GM19240 (cell line): ENCODE data around the gene MCU.
"Not testable (repeated sequence)": the region's sequence is repeated elsewhere in the genome, so short reads cannot be mapped to it uniquely, and the experiment has no call there.

Experiments
- DNase-seq: peaks from one replicate; pipeline ENCODE4 v3.0.0; 2011; ENCODE audit warnings: low spot score; ENCODE audit not compliant: insufficient read length

The MCU gene

DNA sequence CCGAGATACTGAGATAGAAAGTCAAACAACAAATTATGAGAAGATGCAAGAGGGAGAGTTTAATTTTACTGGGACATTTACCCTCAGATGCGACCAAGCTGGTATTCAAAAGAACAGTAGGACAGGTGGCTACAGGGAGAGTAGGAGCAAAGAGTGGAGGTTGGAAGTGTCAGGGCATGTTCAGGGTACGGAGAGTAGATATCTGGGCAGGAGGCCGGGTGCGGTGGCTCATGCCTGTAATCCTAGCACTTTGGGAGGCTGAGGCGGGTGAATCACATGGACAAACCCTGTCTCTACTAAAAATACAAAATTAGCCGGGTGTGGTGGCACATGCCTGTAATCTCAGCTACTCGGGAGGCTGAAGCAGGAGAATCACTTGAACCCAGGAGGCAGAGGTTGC lies 5.5 kb upstream of the MCU start:
- not testable (repeated sequence) for DNase-seq

DNA sequence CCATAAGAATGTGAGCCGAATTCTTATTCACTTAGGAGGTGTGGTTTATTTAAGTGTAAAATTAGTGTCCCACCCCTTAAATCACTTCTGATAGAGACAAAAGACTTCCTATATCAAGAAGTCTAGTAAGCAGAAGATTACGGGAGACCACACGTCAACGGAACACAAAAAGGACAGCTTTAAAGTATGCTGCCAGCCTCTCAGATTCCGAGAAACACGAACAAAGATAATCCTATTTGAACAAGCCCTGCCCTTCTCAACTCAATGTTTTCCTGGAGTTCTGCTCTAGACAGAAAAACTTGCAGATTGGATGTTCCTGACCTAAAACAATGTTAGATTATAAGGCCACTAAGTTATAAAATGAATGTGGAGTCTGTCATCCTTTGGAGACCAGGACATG lies 4.9 kb upstream of the MCU start:
- no peak for DNase-seq

DNA sequence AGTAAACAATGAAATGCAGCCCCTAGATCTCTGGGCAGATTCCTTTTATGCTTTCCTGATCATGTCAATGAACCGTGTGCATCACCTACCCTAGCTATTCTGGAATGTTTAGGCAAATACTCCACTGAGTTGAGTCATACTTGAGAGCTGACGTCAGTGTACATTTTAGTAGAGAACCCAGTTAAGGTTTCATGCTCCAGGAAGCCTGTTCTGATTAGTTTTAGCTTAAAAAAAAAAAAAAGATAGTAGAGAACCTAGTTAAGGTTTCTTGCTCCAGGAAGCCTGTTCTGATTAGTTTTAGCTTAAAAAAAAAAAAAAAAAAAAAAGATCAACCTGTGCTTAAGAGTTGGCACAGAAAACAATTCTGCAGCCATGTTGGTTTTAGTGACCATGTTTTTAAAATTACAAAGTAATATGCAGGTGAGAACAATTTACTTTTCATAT lies 3.7 kb upstream of the MCU start:
- DNase-seq, result no peak

DNA sequence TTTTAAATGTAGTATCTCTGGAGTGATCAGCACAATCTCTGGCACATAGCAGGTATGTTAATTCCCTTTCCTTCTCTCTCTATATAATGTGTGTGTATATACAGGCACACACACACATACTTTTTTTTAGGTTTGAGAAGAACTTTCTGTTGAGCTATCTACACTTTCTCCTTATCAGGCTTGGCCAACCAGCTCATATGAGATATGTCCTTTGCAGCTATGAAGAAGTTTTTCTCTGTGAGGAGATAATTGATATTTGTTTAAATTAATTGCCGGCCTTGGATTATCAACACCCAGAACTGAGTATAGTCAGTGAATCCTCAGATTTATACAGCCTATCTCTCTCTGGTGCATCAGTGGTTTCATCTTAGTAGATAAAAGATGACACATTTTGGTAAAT lies 2.3 kb upstream of the MCU start:
- no peak for DNase-seq

DNA sequence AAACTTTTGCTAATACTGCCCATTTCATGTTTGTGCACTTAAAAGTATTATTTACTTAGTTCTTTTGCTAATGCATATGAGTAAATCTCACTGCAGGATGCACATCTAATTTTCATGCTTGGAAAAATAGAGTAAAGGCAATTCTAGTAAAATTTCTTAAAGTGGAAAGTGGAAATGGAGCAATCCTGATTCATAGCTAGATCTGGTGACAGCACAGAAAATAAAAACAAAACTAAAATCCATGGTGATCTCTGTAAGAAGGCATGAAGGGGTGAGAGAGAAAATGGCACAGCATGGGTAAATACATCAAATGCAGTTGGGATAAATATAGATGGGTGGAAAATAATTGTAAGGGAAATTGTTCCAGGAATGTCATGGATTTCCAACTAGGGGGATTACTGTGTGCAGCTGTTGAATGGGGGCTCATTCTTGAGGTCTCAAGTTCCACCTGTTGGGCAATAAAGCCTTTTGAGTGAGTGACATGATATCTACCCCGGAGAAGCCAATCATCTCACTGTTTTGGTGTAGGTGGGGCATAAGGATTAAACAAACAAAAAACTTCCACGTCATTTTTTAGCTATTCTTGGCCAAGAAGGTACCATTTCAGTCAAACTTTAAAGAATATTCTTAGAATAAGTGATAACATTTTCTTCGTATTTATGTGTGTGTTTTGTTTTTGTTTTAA lies 1.7 kb upstream of the MCU start:
- no peak for DNase-seq

DNA sequence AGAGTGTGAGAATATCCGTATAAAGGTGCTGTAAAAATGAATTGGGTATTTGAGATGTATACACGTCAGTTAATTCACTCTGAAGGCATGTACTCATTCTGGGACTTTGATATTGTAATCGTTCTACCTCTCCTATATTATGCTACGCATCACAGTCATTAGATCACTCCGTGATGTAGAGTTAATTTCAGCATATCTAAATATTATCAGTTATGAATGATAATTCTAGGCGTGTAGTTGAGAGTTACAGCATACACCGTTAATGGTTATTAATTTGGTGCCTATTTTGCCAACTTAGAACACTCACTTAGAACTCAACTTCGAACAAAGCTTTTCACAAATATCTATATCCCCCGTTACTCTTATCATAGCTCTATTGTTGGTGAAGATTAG lies 477 bp upstream of the MCU start:
- DNase-seq, result no peak

DNA sequence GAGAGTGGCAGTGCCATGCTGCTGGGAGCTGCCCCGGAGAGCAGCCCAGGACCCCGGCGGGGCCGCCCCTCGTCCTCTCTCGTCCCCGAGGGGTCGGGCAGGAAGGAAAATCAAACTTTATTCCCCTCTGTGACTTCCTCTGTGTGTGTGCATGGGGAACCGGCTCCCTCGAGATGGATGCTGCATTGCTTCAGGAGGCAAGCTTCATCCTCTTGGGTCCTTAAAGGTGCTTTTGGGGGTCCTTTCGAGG lies 726 bp downstream of the MCU start:
- DNase-seq, result no peak

DNA sequence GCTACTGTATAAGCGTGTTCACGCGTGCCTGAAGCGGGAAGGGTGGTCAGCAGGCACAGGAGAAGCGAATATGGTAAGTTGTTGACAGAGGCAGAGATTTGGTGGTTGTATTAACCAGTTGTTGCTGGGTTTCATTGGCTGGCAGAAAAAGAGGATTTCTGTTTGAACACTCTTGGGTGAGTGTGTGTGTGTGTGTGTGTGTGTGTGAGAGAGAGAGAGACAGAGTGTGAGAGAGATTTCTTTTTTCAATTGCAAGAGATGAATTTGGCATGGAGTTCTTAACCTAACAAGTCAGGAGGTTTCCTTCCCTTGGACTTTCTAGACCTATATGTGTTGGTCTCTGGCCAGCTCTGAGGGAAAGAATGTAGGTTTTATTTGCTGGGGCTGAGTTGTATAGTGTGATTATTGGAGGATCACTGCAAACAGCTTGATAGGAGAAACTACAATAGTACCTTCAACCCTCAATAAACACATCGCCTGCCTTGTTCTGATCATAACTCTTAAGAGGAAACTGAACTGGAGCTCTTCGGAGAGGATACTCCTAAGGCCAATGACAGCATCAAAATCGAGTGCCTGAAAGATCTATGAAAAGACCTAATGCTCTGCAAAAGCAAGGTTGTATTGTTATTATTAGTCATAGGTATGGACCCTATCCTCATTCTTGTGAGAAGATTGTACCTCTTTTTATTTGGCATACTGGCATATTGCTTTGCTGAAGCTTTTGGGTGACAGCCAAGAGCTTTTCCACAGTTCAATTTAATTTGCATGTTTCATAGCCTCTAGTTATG lies 1.2 kb downstream of the MCU start:
- DNase-seq, result no peak

DNA sequence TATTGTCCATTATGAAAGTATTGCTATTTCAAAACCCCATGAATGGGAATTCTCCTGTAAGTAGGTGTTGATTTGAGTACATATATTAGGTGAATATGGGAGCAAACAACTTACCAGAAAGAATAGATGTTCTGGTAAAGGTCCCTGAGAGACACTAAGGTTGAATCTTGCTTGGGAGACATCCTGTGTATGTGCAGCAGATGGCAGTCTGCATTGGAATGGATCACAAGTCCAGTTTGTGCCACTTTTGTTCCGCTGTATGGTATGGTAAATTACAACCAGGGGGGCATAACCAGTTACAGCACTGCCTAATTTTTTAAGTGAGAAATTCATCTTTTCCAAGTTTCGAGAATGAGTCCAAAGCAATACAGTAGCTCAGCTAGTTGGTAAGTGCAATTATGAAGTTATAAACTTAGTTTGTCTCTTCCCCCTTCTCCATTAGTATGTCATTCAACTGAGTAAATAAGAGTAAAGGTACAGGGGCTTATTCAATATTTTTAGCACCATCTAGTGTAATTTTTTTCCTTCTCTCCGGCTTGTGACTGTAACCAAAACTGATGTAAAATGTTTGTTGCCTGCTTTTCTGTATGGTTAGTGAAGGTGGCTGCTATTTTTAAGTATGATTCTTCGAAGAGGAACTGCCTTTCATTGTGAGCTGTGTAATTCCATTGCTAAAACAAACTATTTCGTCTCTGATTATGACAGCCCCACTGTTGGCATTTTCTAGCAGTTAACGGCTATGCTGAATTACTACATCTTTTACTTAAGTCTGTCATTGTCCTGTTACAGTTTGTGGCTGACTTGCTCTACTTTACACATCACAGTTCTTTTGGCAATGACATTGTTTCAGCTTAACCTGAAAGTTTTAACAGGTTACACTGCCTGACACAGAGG lies 2.8 kb downstream of the MCU start:
- DNase-seq, result no peak

DNA sequence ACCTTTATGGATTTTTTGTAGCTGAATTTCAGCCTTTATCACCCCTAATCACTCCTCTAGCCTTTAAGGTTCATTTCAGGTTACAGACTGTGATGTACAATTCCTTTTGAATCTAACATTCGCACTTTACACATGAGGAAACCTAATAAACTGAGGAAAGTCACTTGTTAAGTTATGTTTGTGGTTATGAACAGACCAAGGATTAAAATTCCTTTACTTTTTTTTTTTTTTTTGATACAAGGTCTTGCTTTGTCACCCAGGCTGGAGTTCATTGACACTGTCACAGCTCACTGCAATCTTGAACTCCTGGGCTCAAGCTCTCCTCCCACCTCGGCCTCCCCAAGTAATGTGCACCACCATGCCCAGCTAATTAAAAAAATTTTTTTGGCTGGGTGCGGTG lies 3.6 kb downstream of the MCU start:
- no peak for DNase-seq

DNA sequence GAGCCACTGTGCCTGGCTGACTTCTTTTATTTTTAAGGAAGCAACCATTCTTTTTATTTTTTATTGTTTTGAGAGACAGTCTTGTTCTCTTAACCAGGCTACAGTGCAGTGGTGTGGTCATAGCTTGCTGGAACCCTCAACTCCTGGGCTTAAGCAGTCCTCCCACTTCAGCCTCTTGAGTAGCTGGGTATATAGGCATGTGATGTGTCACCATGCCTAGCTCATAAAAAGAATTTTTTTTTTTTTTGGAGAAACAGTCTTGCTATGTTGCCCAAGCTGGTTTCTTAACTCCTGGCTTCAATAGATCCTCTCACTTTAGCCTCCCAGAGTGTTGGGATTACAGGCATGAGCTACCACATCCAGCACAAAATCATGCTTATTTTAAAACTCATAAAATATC lies 5.8 kb downstream of the MCU start:
- no peak for DNase-seq

DNA sequence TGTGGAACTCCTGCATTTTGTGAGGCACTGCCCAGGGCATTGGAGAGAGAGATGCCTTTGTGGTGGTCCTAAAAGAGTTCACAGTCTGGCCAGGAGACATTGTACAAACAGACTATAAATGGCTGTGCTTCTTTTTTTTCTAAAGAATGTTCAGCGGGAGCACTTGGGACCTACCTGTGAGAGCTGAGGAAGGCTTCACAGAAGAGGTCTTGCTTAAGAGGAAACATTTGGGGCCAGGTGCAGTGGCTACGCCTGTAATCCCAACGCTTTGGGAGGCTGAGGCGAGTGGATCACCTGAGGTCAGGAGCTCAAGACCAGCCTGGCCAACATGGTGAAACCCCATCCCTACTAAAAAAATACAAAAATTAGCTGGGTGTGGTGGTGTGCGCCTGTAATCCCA lies 10.5 kb downstream of the MCU start:
- DNase-seq, result not testable (repeated sequence)

DNA sequence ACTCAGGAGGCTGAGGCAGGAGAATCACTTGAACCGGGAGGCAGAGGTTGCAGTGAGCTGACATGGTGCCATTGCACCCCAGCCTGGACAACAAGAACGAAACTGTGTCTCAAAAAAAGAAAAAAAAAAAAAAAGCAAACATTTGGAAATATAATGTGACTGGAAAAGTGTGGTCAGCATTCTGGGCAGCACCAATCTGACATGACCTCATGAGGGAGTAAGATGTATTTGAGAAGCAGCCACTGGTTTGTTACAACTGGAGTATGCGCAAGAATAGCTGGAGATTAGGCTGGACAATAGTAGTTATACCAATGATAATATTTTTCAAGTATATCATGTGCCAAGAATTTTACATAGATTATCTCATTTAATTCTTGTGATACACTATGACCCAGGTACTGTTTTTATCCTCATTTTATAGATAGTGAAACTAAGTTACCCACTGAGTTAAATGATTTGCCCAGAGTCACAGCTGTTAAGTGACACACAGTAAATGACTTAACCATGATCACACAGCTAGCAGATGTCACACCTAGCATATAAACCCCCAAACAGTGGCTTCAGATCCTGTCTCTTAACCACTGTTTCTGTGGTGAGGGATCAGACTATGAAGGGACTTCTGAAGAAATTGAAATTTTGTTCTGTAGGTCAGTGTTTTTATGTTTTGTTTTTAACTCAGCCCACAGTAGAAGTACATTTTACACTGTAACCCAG lies 11.1 kb downstream of the MCU start:
- DNase-seq, result no peak

DNA sequence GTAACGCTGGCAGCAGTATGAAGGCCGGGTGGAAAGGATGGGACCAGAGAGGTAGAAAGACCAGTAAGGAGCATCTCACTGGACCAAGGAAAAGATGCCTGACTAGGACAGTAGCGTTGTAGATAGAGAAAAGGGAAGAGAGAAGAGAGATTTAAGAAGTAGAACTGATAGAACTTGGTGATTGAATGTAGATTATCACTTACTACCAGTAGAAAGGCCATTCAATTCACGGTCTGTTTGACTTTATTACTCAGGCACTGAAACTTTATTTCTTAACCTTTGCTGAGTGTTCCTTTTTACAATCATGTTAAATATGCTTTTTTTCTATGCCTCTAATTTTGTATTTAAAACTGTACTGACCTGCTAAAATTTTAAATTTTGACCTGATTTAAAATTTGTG lies 12.2 kb downstream of the MCU start:
- DNase-seq, result no peak

DNA sequence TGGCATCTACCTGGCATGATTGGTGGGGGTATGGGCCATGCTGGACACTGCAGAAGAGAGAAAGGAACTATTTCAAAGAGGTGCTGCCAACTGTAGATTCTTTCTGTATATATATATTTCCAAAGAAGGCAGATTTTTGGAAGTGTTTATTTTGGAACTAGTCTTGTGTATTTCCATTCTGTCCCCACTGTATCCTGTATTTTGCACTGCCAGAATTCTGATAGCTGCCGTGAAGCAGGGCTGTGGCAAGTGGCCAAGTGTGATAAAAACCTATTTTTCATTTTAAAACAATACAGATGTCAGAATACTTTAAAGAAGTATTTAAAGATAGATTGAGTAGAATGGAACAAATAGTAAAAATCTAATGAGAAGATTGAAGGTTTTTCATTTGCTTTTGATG lies 17.1 kb downstream of the MCU start:
- no peak for DNase-seq

DNA sequence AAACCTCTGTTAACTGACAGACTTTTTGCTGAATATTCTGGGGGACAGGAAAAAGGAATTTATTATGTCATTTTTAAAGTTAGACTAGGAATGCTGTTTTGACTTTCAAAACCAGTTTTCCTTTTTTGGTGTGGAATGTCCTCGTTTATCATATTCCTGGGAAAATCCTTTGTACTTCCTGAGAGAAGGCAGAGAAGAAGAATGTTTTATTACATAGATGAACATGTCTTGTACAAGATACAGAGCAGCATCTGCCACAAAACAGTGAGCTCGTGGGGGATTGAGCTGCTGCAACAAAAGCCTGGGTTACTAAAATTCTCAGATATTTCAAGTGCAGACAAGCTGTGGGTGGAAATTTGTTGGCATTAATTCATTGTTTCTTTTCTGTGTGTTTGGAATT lies 20.2 kb downstream of the MCU start:
- no peak for DNase-seq

DNA sequence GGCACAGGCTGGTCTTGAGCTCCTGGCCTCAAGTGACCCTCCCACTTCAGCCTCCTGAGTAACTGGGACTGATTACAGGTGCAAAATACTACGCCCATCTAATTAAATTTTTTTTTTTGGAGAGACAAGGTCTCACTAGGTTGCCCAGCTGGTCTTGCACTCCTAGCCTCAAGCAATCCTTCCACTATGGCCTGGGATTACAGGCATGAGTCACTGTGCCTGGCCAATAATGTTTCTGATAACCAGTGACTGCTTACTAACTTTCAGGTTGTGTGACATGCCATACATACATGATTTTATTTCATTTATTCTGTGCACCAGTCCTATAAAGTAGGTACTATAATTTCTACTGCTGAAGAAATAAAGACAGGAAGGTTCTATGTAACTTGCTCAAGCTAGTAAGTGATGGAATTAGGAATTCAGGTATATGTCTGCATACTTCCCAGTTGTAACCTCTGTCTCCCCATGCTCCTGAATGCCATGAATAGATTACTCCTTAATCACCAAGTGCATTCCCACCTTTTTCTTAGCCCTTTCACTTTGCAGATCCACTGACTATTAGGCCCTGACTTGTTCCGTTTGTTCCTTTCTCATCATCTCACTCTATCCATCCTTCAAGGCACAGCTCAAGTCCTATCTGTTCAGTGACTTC lies 28.1 kb downstream of the MCU start:
- DNase-seq, result no peak

DNA sequence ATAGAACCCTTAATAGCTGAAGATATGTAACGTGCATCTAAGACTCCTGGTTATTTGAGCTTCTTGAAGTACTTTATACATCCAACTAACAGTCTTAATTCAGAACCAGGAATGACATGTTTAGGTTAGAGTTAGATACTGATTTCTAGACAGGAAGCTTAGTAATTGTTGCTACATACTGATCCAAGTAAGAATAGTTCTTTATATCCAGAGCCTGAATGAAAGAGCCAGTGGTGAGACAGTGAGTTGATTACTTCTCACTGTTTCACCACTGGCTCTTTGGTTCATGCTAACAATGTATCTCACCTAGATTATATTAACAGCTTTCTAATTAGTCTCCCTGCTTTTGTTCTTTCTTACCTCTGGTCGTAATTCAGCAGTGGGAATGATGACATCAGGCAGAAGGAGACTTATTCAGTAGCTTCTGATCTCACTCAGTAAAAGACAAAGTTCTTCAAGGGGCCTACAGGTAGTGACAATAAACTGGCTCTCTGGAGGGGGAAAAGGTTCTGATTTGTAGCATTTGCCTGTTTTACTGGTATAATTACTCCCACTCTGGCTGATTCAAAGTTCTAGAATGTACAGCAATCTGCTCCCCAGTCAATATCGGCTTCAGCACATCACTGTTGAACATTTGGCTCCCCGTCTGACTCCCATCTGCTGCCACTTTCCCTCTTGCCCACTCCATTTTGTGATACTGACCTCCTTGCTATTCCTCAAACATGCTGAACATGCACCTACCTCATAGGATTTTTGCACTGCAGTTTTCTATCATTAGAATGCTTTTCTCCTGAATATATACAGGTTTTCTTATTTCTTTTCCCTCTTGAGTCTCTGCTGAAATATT lies 29.1 kb downstream of the MCU start:
- DNase-seq, result no peak

DNA sequence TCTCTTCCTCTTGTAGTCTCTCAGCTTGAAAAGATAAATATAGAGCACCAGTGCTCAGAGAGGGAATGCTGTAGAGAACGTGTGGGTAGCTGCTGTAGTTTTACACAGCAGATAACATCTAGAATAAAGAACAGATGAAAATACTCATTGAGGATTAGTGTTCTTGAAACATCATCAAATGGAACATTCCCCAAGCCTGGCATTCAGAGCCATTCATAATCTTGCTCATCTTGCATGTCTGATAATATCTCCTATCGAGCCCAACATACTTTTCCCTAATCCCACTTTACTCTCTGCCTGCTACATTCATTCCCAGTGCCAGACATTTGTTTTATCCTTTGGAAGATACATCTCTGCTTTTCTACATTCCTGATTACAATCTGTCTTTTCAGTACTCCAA lies 35.2 kb downstream of the MCU start:
- DNase-seq, result no peak

DNA sequence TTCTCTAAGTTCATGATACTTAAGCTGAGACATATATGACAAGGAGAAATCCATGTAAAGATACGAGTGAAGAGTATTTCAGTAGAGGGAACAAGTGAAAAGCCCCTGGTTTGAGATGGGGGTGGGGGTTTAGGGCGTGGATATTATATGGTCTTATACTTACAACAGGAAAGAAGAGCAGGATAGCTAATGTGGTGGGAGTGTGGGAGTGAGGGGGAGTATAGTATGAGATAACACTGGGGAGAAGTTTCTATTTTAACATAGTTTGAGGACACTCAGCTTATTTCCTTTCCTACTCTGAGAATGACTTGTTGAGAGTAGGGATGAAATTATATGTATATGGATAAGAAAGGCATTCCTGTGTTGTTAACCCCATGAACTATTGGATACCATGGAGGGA lies 36.5 kb downstream of the MCU start:
- no peak for DNase-seq
